ENCODE results near the gene RFX7. TPM values are rescaled to one million over a fixed set of nuclear protein-coding genes. Genes with fewer than 3 reads are reported as not detected.

RFX7 gene
- total RNA-seq, 1 donor, result 7.6 TPM

DNA sequence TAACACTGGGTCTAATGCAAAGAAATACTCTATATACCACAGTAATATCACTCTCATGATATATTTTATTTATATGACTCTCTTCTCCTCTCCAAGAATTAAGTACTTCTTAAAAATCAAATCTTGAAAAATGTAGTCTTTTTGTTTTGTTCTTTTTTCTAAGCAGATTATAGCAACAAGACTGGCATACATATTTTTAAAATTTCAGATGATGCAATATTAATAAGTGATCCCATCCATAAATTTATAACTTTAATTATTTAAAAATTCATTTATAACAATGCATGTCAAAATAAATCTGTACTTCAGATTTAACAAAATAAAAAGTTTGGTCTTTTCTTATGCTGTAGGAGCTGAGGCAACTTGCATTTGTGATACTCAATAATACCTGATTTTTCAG is 155.3 kb downstream of the RFX7 start:
- H3K36me3 ChIP-seq (ENCODE audit: insufficient read depth, low read length), result peaks cover 3% of the 10 kb centered on the region
- H3K4me3 ChIP-seq (ENCODE audit: insufficient read depth, low read length), result no peak overlapping the region
- H3K4me1 ChIP-seq (ENCODE audit: insufficient read depth, low read length), result no peaks in the 10 kb centered on the region
- H2AFZ ChIP-seq (ENCODE audit: low read length), result no peak overlapping the region
- no peaks in the 10 kb centered on the region for H3K27me3 ChIP-seq (ENCODE audit: insufficient read depth, low read length)
- no peak overlapping the region for H3K4me2 ChIP-seq (ENCODE audit: insufficient read depth, low read length)
- H3K27ac ChIP-seq (ENCODE audit: low read depth, low read length), result no peak overlapping the region
- no peaks in the 10 kb centered on the region for H3K79me2 ChIP-seq (ENCODE audit: insufficient read depth, low read length)
- no peaks in the 10 kb centered on the region for H3K9me3 ChIP-seq (ENCODE audit: low read depth, low read length)
- DNase-seq (ENCODE audit: insufficient read length, low spot score, missing footprints), result no peak
- TF ChIP-seq, protein P1, sequence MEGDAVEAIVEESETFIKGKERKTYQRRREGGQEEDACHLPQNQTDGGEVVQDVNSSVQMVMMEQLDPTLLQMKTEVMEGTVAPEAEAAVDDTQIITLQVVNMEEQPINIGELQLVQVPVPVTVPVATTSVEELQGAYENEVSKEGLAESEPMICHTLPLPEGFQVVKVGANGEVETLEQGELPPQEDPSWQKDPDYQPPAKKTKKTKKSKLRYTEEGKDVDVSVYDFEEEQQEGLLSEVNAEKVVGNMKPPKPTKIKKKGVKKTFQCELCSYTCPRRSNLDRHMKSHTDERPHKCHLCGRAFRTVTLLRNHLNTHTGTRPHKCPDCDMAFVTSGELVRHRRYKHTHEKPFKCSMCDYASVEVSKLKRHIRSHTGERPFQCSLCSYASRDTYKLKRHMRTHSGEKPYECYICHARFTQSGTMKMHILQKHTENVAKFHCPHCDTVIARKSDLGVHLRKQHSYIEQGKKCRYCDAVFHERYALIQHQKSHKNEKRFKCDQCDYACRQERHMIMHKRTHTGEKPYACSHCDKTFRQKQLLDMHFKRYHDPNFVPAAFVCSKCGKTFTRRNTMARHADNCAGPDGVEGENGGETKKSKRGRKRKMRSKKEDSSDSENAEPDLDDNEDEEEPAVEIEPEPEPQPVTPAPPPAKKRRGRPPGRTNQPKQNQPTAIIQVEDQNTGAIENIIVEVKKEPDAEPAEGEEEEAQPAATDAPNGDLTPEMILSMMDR (IDR thresholded peaks at IDR 0.05; ENCODE audit: extremely low read depth, low read depth, low read length), result no peak
- H4K20me1 ChIP-seq (ENCODE audit: insufficient read depth, low read length), result no peaks in the 10 kb centered on the region

DNA sequence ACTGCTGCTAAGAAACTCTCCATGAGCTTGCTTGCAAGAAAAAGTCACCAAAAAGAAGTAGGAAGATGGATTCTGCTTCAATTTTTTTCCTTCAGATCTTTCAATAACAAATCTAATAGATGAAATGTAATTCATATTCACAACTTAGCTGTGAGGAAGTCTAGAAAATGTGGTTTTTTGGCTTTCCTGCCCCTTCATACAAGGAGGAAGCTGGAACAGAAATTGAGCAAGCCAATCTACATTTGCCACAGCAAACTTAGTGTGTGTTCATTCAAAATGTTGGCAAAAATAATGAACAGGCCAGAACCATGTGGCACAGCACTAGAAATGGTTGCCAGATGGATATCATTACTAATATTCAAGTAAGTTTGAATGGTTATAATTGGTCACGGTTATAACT is 157.1 kb downstream of the RFX7 start:
- Histone ChIP-seq H3K4me2 (ENCODE audit: insufficient read depth, low read length) (no peak overlapping the region), H2AFZ (ENCODE audit: low read length) (no peak overlapping the region), H3K79me2 (ENCODE audit: insufficient read depth, low read length) (no peaks in the 10 kb centered on the region), H3K27ac (ENCODE audit: low read depth, low read length) (no peak overlapping the region), H3K4me3 (ENCODE audit: insufficient read depth, low read length) (no peak overlapping the region), H3K36me3 (ENCODE audit: insufficient read depth, low read length) (no peaks in the 10 kb centered on the region), H3K4me1 (ENCODE audit: insufficient read depth, low read length) (no peaks in the 10 kb centered on the region), H3K9me3 (ENCODE audit: low read depth, low read length) (no peaks in the 10 kb centered on the region), H3K27me3 (ENCODE audit: insufficient read depth, low read length) (no peaks in the 10 kb centered on the region), H4K20me1 (ENCODE audit: insufficient read depth, low read length) (no peaks in the 10 kb centered on the region)
- TF ChIP-seq, protein P1 (IDR thresholded peaks at IDR 0.05; ENCODE audit: extremely low read depth, low read depth, low read length), result no peak
- DNase-seq (ENCODE audit: insufficient read length, low spot score, missing footprints), result no peak

DNA sequence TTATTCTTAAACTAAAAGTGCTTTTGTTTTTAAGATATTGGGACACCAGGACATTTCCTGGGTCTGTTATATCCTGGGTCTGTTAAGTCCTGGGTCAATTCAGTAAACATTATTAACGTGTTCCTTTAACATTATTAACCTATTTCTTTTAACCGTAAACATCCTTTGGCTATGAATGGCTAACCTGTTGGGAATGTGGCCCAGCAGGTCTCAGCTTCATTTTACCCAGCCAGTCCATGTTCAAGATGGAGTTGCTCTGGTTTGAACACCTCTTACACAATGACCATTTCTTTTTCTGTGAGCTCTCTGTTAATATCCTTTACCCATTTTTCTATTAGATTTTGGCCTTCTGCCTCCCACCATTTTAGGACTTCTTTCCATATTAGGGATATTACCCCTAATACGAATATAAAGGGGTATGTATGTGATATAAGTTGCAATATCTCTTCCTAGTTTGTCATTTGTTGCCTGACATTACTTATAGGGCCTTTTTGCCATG is 161.4 kb downstream of the RFX7 start:
- H3K79me2 ChIP-seq (ENCODE audit: insufficient read depth, low read length), result no peaks in the 10 kb centered on the region
- TF ChIP-seq, protein P1 (IDR thresholded peaks at IDR 0.05; ENCODE audit: extremely low read depth, low read depth, low read length), result no peak
- H3K36me3 ChIP-seq (ENCODE audit: insufficient read depth, low read length), result no peaks in the 10 kb centered on the region

DNA sequence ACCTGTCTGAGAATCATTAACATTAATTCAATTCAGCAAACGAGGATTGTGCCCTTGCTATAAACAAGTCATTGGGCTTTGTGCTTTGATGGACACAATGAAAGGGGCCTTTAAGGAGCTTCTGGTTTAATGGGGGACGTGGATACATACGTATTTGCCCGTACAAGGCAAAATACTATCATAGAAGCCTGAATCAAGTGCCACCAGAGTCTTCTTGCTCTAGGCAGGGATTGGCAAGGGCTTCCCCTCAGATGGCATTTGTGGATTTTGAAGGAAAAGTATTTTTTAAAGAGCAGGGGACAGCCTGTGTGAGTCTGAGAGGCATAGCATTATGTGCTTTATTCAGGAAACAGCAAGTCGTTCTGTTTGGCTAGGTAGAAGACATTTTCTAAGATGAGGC is 166.6 kb downstream of the RFX7 start:
- TF ChIP-seq, protein P1 (IDR thresholded peaks at IDR 0.05; ENCODE audit: extremely low read depth, low read depth, low read length), result no peak
- no peak for DNase-seq (ENCODE audit: insufficient read length, low spot score, missing footprints)
- H3K36me3 ChIP-seq (ENCODE audit: insufficient read depth, low read length), result no peaks in the 10 kb centered on the region

More for the DNA sequence above, 161.4 kb downstream of the RFX7 start:
- Histone ChIP-seq H3K4me2 (ENCODE audit: insufficient read depth, low read length) (no peak overlapping the region), H3K27me3 (ENCODE audit: insufficient read depth, low read length) (no peaks in the 10 kb centered on the region), H3K27ac (ENCODE audit: low read depth, low read length) (no peak overlapping the region), H2AFZ (ENCODE audit: low read length) (no peak overlapping the region), H3K4me3 (ENCODE audit: insufficient read depth, low read length) (no peak overlapping the region), H3K9me3 (ENCODE audit: low read depth, low read length) (no peaks in the 10 kb centered on the region), H3K4me1 (ENCODE audit: insufficient read depth, low read length) (no peaks in the 10 kb centered on the region), H4K20me1 (ENCODE audit: insufficient read depth, low read length) (no peaks in the 10 kb centered on the region)
- DNase-seq (ENCODE audit: insufficient read length, low spot score, missing footprints), result no peak

More for the DNA sequence above, 166.6 kb downstream of the RFX7 start:
- Histone ChIP-seq H3K27ac (ENCODE audit: low read depth, low read length) (no peak overlapping the region), H3K4me2 (ENCODE audit: insufficient read depth, low read length) (no peak overlapping the region), H3K4me3 (ENCODE audit: insufficient read depth, low read length) (no peak overlapping the region), H2AFZ (ENCODE audit: low read length) (no peak overlapping the region), H4K20me1 (ENCODE audit: insufficient read depth, low read length) (no peaks in the 10 kb centered on the region), H3K9me3 (ENCODE audit: low read depth, low read length) (no peaks in the 10 kb centered on the region), H3K27me3 (ENCODE audit: insufficient read depth, low read length) (no peaks in the 10 kb centered on the region), H3K4me1 (ENCODE audit: insufficient read depth, low read length) (no peaks in the 10 kb centered on the region), H3K79me2 (ENCODE audit: insufficient read depth, low read length) (no peaks in the 10 kb centered on the region)
